ENCODE measurements around the gene SNX6.
"Not testable (repeated sequence)": the region's sequence is repeated elsewhere in the genome, so short reads cannot be mapped to it uniquely, and the experiment has no call there.

DNA sequence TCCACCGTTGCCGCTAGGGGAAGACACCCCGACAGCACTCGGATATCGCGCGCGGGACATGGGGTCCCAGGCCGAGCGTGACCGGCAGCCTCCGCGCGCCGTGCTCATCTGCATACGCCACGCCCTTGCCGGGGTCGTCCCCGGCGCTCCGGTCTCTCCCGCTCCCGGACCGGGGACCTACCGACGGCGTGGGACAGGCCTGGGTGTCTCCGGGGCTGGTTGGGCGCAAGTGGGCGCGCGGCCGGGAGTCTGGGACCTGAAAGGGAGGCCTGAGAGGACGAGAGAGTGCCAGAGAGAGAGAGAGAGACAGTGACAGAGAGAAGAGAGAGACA lies 73.5 kb downstream of the SNX6 start:
- TF ChIP-seq EZH2 (IDR thresholded peaks at IDR 0.05; ENCODE audit: borderline replicate concordance); EZH2phosphoT487 (IDR thresholded peaks at IDR 0.05; ENCODE audit: low read depth, severe bottlenecking, unreplicated experiment): not testable (repeated sequence)
- TF ChIP-seq, protein P1, sequence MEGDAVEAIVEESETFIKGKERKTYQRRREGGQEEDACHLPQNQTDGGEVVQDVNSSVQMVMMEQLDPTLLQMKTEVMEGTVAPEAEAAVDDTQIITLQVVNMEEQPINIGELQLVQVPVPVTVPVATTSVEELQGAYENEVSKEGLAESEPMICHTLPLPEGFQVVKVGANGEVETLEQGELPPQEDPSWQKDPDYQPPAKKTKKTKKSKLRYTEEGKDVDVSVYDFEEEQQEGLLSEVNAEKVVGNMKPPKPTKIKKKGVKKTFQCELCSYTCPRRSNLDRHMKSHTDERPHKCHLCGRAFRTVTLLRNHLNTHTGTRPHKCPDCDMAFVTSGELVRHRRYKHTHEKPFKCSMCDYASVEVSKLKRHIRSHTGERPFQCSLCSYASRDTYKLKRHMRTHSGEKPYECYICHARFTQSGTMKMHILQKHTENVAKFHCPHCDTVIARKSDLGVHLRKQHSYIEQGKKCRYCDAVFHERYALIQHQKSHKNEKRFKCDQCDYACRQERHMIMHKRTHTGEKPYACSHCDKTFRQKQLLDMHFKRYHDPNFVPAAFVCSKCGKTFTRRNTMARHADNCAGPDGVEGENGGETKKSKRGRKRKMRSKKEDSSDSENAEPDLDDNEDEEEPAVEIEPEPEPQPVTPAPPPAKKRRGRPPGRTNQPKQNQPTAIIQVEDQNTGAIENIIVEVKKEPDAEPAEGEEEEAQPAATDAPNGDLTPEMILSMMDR (IDR thresholded peaks at IDR 0.05; ENCODE audit: poor library complexity), result not testable (repeated sequence)
